ENCODE measurements around the gene MCM10. TPM values are rescaled to one million over a fixed set of nuclear protein-coding genes. Genes with fewer than 3 reads are reported as not detected.
"Not testable (repeated sequence)": the region's sequence is repeated elsewhere in the genome, so short reads cannot be mapped to it uniquely, and the experiment has no call there.

Gene MCM10
- total RNA-seq, 4 donors from 2014 or later, result 0.64 to 1.5 (median 0.78) TPM

DNA sequence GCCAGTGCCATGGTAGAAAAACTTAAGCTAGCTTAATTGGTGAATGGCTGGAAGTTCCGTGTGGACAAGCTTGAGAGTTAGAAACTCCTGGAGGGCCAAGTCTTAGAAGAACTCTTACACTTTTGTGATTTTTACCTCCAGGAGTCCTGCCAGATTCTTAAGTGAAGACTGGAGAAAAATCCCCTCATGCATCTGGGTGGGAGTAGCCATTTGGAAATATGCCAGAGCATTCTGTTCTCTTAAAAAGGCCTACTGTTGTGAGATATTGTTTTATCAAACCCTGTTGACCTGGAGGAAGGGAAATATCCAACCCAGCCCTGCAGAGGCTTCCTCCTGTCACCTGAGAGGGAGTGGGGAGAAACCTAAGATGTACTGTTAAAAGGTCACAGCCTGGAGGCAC is 17.6 kb upstream of the MCM10 start:
- no peak for TF ChIP-seq CTCF (IDR thresholded peaks at IDR 0.05 in 4 of 5, conservative IDR thresholded peaks at IDR 0.05 in 1 of 5)
- TF ChIP-seq POLR2A (IDR thresholded peaks at IDR 0.05), result no peak
- in situ Hi-C loops (cut with MboI; ENCODE audit: low sequenced_read_pairs in 4 of 4) (no loop called here), intact Hi-C loops (cut with DNase I; ENCODE audit: low total_unique reads) (no loop called here)
- peaks cover 0 to 59% of the 10 kb centered on the region in 2 donors for H3K36me3 ChIP-seq
- no peaks in the 10 kb centered on the region for H3K27me3 ChIP-seq
- no peak overlapping the region for H3K4me3 ChIP-seq
- no peaks in the 10 kb centered on the region for H3K4me1 ChIP-seq
- DNase-seq (no peak), ATAC-seq (no peak)
- no peak overlapping the region for H3K27ac ChIP-seq
- H3K9me3 ChIP-seq, result no peaks in the 10 kb centered on the region

- Histone ChIP-seq H3K4me3 (no peak overlapping the region), H3K27me3 (no peaks in the 10 kb centered on the region), H3K9me3 (no peaks in the 10 kb centered on the region), H3K36me3 (peaks cover 0 to 49% of the 10 kb centered on the region in 2 donors), H3K27ac (no peak overlapping the region), H3K4me1 (no peaks in the 10 kb centered on the region)
- intact Hi-C loops (cut with DNase I; ENCODE audit: low total_unique reads), result no loop called here
- no peak for DNase-seq
- no peak for ATAC-seq
- TF ChIP-seq CTCF (IDR thresholded peaks at IDR 0.05 in 4 of 5, conservative IDR thresholded peaks at IDR 0.05 in 1 of 5), result no peak
- no peak for TF ChIP-seq POLR2A (IDR thresholded peaks at IDR 0.05)
- in situ Hi-C loops (cut with MboI; ENCODE audit: low sequenced_read_pairs in 4 of 4), result no loop called here
Observed at GRCh38 chr10:13144814-13145213, 16.5 kb upstream of the MCM10 start.

DNA sequence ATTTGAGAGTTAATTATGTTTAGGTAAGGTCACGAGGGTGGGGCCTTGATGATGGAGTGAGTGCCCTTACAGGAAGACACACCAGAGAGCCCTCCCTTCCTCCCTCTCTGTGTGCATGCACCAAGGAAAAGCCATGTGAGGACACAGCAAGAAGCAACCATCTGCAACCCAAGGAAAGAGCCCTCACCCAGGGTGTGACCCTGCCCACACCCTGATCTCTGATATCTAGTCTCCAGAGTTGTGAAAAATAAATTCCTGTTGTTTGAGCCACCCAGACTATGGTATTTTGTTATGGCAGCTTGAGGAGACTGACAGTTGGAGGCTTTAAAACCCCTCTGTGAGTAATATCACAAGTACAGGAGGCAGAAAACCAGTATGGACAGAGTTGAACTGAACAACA is 15.0 kb upstream of the MCM10 start:
- H3K9me3 ChIP-seq, result no peaks in the 10 kb centered on the region
- no peak overlapping the region for H3K4me3 ChIP-seq
- ATAC-seq, result peak in 1 of 2 donors; percentile 48
- TF ChIP-seq CTCF (IDR thresholded peaks at IDR 0.05 in 4 of 5, conservative IDR thresholded peaks at IDR 0.05 in 1 of 5) (no peak), POLR2A (IDR thresholded peaks at IDR 0.05) (no peak)
- H3K27ac ChIP-seq, result no peak overlapping the region
- peaks cover 0 to 33% of the 10 kb centered on the region in 2 donors for H3K36me3 ChIP-seq
- DNase-seq, result no peak
- in situ Hi-C loops (cut with MboI; ENCODE audit: low sequenced_read_pairs in 4 of 4) (no loop called here), intact Hi-C loops (cut with DNase I; ENCODE audit: low total_unique reads) (no loop called here)
- no peaks in the 10 kb centered on the region for H3K4me1 ChIP-seq
- no peaks in the 10 kb centered on the region for H3K27me3 ChIP-seq

DNA sequence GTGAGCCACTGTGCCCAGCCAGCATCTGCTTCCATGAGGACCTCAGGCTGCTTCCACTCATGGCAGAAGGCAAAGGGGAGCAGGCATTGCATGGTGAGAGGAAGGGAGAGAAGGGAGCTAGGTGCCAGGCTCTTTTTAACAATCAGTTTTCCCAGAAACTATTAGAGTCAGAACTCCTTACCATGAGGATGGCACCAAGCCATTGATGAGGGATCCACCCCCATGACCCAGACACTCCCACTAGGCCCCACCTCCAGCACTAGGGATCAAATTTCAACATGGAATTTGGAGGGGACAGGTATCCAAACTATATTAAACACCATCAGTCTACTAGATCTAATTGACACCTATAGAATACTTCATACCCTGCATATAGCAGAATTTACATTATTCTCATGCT is 14.2 kb upstream of the MCM10 start:
- no peaks in the 10 kb centered on the region for H3K9me3 ChIP-seq
- TF ChIP-seq POLR2A (IDR thresholded peaks at IDR 0.05), result no peak
- no peak for DNase-seq
- H3K4me1 ChIP-seq, result no peaks in the 10 kb centered on the region
- no peak overlapping the region for H3K27ac ChIP-seq
- no peak overlapping the region for H3K4me3 ChIP-seq
- no peak for ATAC-seq
- intact Hi-C loops (cut with DNase I; ENCODE audit: low total_unique reads) (no loop called here), in situ Hi-C loops (cut with MboI; ENCODE audit: low sequenced_read_pairs in 4 of 4) (no loop called here)
- no peaks in the 10 kb centered on the region for H3K27me3 ChIP-seq
- peaks cover 0 to 26% of the 10 kb centered on the region in 2 donors for H3K36me3 ChIP-seq

- no peak overlapping the region for H3K4me3 ChIP-seq
- no peaks in the 10 kb centered on the region for H3K9me3 ChIP-seq
- in situ Hi-C loops (cut with MboI; ENCODE audit: low sequenced_read_pairs in 4 of 4), result no loop called here
- TF ChIP-seq POLR2A (IDR thresholded peaks at IDR 0.05), result no peak
- TF ChIP-seq CTCF (IDR thresholded peaks at IDR 0.05 in 4 of 5, conservative IDR thresholded peaks at IDR 0.05 in 1 of 5), result no peak
- DNase-seq (no peak), ATAC-seq (no peak)
- intact Hi-C loops (cut with DNase I; ENCODE audit: low total_unique reads), result no loop called here
- no peaks in the 10 kb centered on the region for H3K36me3 ChIP-seq
- no peaks in the 10 kb centered on the region for H3K27me3 ChIP-seq
- no peaks in the 10 kb centered on the region for H3K4me1 ChIP-seq
- no peak overlapping the region for H3K27ac ChIP-seq
Observed at GRCh38 chr10:13152296-13152695, 9.1 kb upstream of the MCM10 start.

DNA sequence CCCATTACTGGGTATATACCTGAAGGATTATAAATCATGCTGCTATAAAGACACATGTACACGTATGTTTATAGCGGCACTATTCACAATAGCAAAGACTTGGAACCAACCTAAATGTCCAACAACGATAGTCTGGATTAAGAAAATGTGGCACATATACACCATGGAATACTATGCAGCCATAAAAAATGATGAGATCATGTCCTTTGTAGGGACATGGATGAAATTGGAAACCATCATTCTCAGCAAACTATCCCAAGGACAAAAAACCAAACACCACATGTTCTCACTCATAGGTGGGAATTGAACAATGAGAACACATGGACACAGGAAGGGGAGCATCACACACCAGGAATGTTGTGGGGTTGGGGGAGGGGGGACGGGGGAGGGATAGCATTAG is 5.5 kb upstream of the MCM10 start:
- H3K9me3 ChIP-seq; H3K4me1 ChIP-seq; H3K4me3 ChIP-seq; in situ Hi-C loops (cut with MboI; ENCODE audit: low sequenced_read_pairs in 4 of 4); H3K36me3 ChIP-seq; ATAC-seq; H3K27me3 ChIP-seq; DNase-seq; H3K27ac ChIP-seq; intact Hi-C loops (cut with DNase I; ENCODE audit: low total_unique reads): not testable (repeated sequence)
